ENCODE data around the gene PITPNB.

Gene PITPNB

GRCh38 chr22:27836181-27836580 is 82.9 kb downstream of the PITPNB start:
- Histone ChIP-seq H3K4me1 (ENCODE audit: insufficient read depth, low read length) (no peaks in the 10 kb centered on the region), H3K4me3 (ENCODE audit: low read depth in 1 of 2, low read length in 2 of 2) (no peak overlapping the region), H3K4me2 (ENCODE audit: insufficient read depth, low read length) (no peak overlapping the region), H3K9me3 (ENCODE audit: insufficient read depth, low read length, severe bottlenecking) (no peaks in the 10 kb centered on the region), H3K27ac (ENCODE audit: low read length) (no peak overlapping the region), H2AFZ (ENCODE audit: low read depth, low read length) (no peak overlapping the region), H3K36me3 (ENCODE audit: insufficient read depth, low read length) (no peaks in the 10 kb centered on the region), H4K20me1 (ENCODE audit: insufficient read depth, low read length) (no peaks in the 10 kb centered on the region), H3K27me3 (ENCODE audit: insufficient read depth, low read length, poor library complexity) (no peaks in the 10 kb centered on the region), H3K9ac (ENCODE audit: low read depth, low read length) (no peak overlapping the region), H3K79me2 (ENCODE audit: insufficient read depth, low read length) (no peaks in the 10 kb centered on the region)
- DNase-seq (no peak), ATAC-seq (ENCODE audit: insufficient read depth, low read depth) (no peak)
- TF ChIP-seq CTCF (IDR thresholded peaks at IDR 0.05; ENCODE audit: borderline replicate concordance, extremely low read depth, low read length, poor library complexity, severe bottlenecking) (no peak), EZH2 (IDR thresholded peaks at IDR 0.05; ENCODE audit: borderline replicate concordance, low read depth, low read length, severe bottlenecking) (no peak)

GRCh38 chr22:27835446-27835845 is 83.6 kb downstream of the PITPNB start:
- H4K20me1 ChIP-seq (ENCODE audit: insufficient read depth, low read length), result no peaks in the 10 kb centered on the region
- ATAC-seq (ENCODE audit: insufficient read depth, low read depth) (no peak), DNase-seq (no peak)
- no peaks in the 10 kb centered on the region for H3K27me3 ChIP-seq (ENCODE audit: insufficient read depth, low read length, poor library complexity)
- no peak overlapping the region for H3K27ac ChIP-seq (ENCODE audit: low read length)
- no peaks in the 10 kb centered on the region for H3K4me1 ChIP-seq (ENCODE audit: insufficient read depth, low read length)
- H3K9ac ChIP-seq (ENCODE audit: low read depth, low read length), result no peak overlapping the region
- H3K4me2 ChIP-seq (ENCODE audit: insufficient read depth, low read length), result no peak overlapping the region
- H3K36me3 ChIP-seq (ENCODE audit: insufficient read depth, low read length), result no peaks in the 10 kb centered on the region
- no peaks in the 10 kb centered on the region for H3K79me2 ChIP-seq (ENCODE audit: insufficient read depth, low read length)
- H2AFZ ChIP-seq (ENCODE audit: low read depth, low read length), result no peak overlapping the region
- no peak overlapping the region for H3K4me3 ChIP-seq (ENCODE audit: low read depth in 1 of 2, low read length in 2 of 2)
- TF ChIP-seq CTCF (IDR thresholded peaks at IDR 0.05; ENCODE audit: borderline replicate concordance, extremely low read depth, low read length, poor library complexity, severe bottlenecking) (no peak), EZH2 (IDR thresholded peaks at IDR 0.05; ENCODE audit: borderline replicate concordance, low read depth, low read length, severe bottlenecking) (no peak)
- no peaks in the 10 kb centered on the region for H3K9me3 ChIP-seq (ENCODE audit: insufficient read depth, low read length, severe bottlenecking)

GRCh38 chr22:27834364-27835185 is 84.5 kb downstream of the PITPNB start:
- ATAC-seq (ENCODE audit: insufficient read depth, low read depth) (no peak), DNase-seq (no peak)
- Histone ChIP-seq H3K79me2 (ENCODE audit: insufficient read depth, low read length) (no peaks in the 10 kb centered on the region), H3K4me2 (ENCODE audit: insufficient read depth, low read length) (no peak overlapping the region), H3K9ac (ENCODE audit: low read depth, low read length) (no peak overlapping the region), H3K36me3 (ENCODE audit: insufficient read depth, low read length) (no peaks in the 10 kb centered on the region), H3K4me3 (ENCODE audit: low read depth in 1 of 2, low read length in 2 of 2) (no peak overlapping the region), H3K4me1 (ENCODE audit: insufficient read depth, low read length) (no peaks in the 10 kb centered on the region), H2AFZ (ENCODE audit: low read depth, low read length) (no peak overlapping the region), H4K20me1 (ENCODE audit: insufficient read depth, low read length) (no peaks in the 10 kb centered on the region), H3K27me3 (ENCODE audit: insufficient read depth, low read length, poor library complexity) (no peaks in the 10 kb centered on the region), H3K27ac (ENCODE audit: low read length) (no peak overlapping the region), H3K9me3 (ENCODE audit: insufficient read depth, low read length, severe bottlenecking) (no peaks in the 10 kb centered on the region)
- TF ChIP-seq CTCF (IDR thresholded peaks at IDR 0.05; ENCODE audit: borderline replicate concordance, extremely low read depth, low read length, poor library complexity, severe bottlenecking) (no peak), EZH2 (IDR thresholded peaks at IDR 0.05; ENCODE audit: borderline replicate concordance, low read depth, low read length, severe bottlenecking) (no peak)

Measured in DND-41 (cell line).